ENCODE results near the gene CXCL12. TPM values are rescaled to one million over a fixed set of nuclear protein-coding genes. Genes with fewer than 3 reads are reported as not detected.

CXCL12 gene
- polyA plus RNA-seq, 1 of the 3 experiments (the other 2 are of a cell fraction) = 4.7 TPM

GRCh38 chr10:44422153-44422552 lies 37.3 kb upstream of the CXCL12 start:
- WGBS (ENCODE audit: low lambda C conversion rate) = 0% methylated on average over 2 of the region's 2 CpGs
- Histone ChIP-seq H3K9ac (no peak overlapping the region), H3K4me1 (ENCODE audit: control insufficient read depth in 1 of 2, insufficient read depth in 2 of 2, low read depth in 1 of 2, low read length in 1 of 2) (no peaks in the 10 kb centered on the region), H3K27ac (ENCODE audit: low read depth in 2 of 2, low read length in 1 of 2) (no peak overlapping the region), H2AFZ (ENCODE audit: low read depth) (no peak overlapping the region), H3K27me3 (ENCODE audit: insufficient read depth) (no peaks in the 10 kb centered on the region), H3K4me2 (no peak overlapping the region), H3K4me3 (ENCODE audit: low read depth in 2 of 2, low read length in 1 of 2) (no peak overlapping the region), H3K79me2 (ENCODE audit: insufficient read depth) (no peaks in the 10 kb centered on the region), H3F3A (replicated peaks; ENCODE audit: insufficient read depth) (no peaks in the 10 kb centered on the region), H4K20me1 (ENCODE audit: insufficient read depth) (no peaks in the 10 kb centered on the region), H3K9me2 (no peaks in the 10 kb centered on the region), H3K9me3 (no peaks in the 10 kb centered on the region), H3K36me3 (replicated peaks in 1 of 2; ENCODE audit: control insufficient read depth in 1 of 2, insufficient read depth in 2 of 2, low read length in 1 of 2) (no peaks in the 10 kb centered on the region)
- ChIA-PET POLR2A (no interaction called here), CTCF (no interaction called here)
- DNase-seq = no peak
- TF ChIP-seq TAF1 (IDR thresholded peaks at IDR 0.05; ENCODE audit: borderline replicate concordance, low read depth, low read length) (no peak), MEF2A (IDR thresholded peaks at IDR 0.05; ENCODE audit: borderline replicate concordance, low read depth) (no peak), SMC3 (IDR thresholded peaks at IDR 0.05; ENCODE audit: low read depth, low read length) (no peak), NRF1 (IDR thresholded peaks at IDR 0.05; ENCODE audit: low read depth, low read length) (no peak), RFX5 (IDR thresholded peaks at IDR 0.05; ENCODE audit: low read length) (no peak), EZH2phosphoT487 (IDR thresholded peaks at IDR 0.05; ENCODE audit: borderline replicate concordance, low read depth) (no peak), USF2 (IDR thresholded peaks at IDR 0.05; ENCODE audit: borderline replicate concordance, low read depth, low read length) (no peak), MXI1 (IDR thresholded peaks at IDR 0.05; ENCODE audit: low read depth, low read length) (no peak)

GRCh38 chr10:44419790-44420549 lies 35.1 kb upstream of the CXCL12 start:
- H3F3A ChIP-seq (replicated peaks; ENCODE audit: insufficient read depth) = no peaks in the 10 kb centered on the region
- H3K27ac ChIP-seq (ENCODE audit: low read depth in 2 of 2, low read length in 1 of 2) = no peak overlapping the region
- DNase-seq = no peak
- no peaks in the 10 kb centered on the region for H3K36me3 ChIP-seq (replicated peaks in 1 of 2; ENCODE audit: control insufficient read depth in 1 of 2, insufficient read depth in 2 of 2, low read length in 1 of 2)
- no peak overlapping the region for H2AFZ ChIP-seq (ENCODE audit: low read depth)
- H3K9me2 ChIP-seq = no peaks in the 10 kb centered on the region
- H3K9me3 ChIP-seq = no peaks in the 10 kb centered on the region
- POLR2A ChIA-PET = no interaction called here
- CTCF ChIA-PET = no interaction called here
- H3K79me2 ChIP-seq (ENCODE audit: insufficient read depth) = no peaks in the 10 kb centered on the region
- no peaks in the 10 kb centered on the region for H3K27me3 ChIP-seq (ENCODE audit: insufficient read depth)
- no peak overlapping the region for H3K4me3 ChIP-seq (ENCODE audit: low read depth in 2 of 2, low read length in 1 of 2)
- no peaks in the 10 kb centered on the region for H3K4me1 ChIP-seq (ENCODE audit: control insufficient read depth in 1 of 2, insufficient read depth in 2 of 2, low read depth in 1 of 2, low read length in 1 of 2)
- H4K20me1 ChIP-seq (ENCODE audit: insufficient read depth) = no peaks in the 10 kb centered on the region
- H3K4me2 ChIP-seq = no peak overlapping the region
- H3K9ac ChIP-seq = no peak overlapping the region
- 0% methylated on average over 2 of the region's 2 CpGs for WGBS (ENCODE audit: low lambda C conversion rate)
- TF ChIP-seq RCOR1 (IDR thresholded peaks at IDR 0.05; ENCODE audit: low read length) (no peak), ELF1 (IDR thresholded peaks at IDR 0.05) (no peak), RAD21 (IDR thresholded peaks at IDR 0.05; ENCODE audit: low read length) (no peak), NRF1 (IDR thresholded peaks at IDR 0.05; ENCODE audit: low read depth, low read length) (no peak), MXI1 (IDR thresholded peaks at IDR 0.05; ENCODE audit: low read depth, low read length) (no peak)
- TF ChIP-seq, protein P1, sequence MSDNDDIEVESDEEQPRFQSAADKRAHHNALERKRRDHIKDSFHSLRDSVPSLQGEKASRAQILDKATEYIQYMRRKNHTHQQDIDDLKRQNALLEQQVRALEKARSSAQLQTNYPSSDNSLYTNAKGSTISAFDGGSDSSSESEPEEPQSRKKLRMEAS (IDR thresholded peaks at IDR 0.05; ENCODE audit: low read depth) = no peak
